Activated CD8-positive, alpha-beta memory T cell treated with anti-CD3 and anti-CD28 coated beads, Interleukin-2, amount 10 ng/mL, durations not matched to agents 7 days and 5 days (primary cell): ENCODE results near the gene APAF1. TPM values are rescaled to one million over a fixed set of nuclear protein-coding genes. Genes with fewer than 3 reads are reported as not detected.

ENCODE experiments used
- ATAC-seq: fragments of 150-1000 bp; cut with Tn5 transposase; one replicate; pipeline ENCODE4 v1.10.0; 2021; ENCODE audit warnings: moderate library complexity
- CTCF ChIA-PET: fragments of 350-600 bp; sonication (Branson Sonifier 250); formaldehyde crosslinking; loops from one replicate; lab custom pipeline; 2021; ENCODE audit warnings: antibody characterized with exemption; lab: Charles Lee
- DNase-seq: peaks from one replicate; pipeline ENCODE4 v3.0.0-alpha.2; 2020
- H3K27ac Mint-ChIP-seq: one replicate; pipeline ENCODE4 v1.8.0; 2021; ENCODE audit warnings: mild to moderate bottlenecking, mixed read lengths
- H3K27me3 Mint-ChIP-seq: one replicate; pipeline ENCODE4 v1.8.0; 2021; ENCODE audit warnings: mixed read lengths
- H3K36me3 Mint-ChIP-seq: one replicate; pipeline ENCODE4 v1.8.0; 2021; ENCODE audit warnings: mild to moderate bottlenecking, mixed read lengths
- H3K4me1 Mint-ChIP-seq: one replicate; pipeline ENCODE4 v1.8.0; 2021; ENCODE audit warnings: mixed read lengths
- H3K4me3 Mint-ChIP-seq: one replicate; pipeline ENCODE4 v1.8.0; 2021; ENCODE audit warnings: mild to moderate bottlenecking, moderate library complexity, mixed read lengths
- H3K9me3 Mint-ChIP-seq: one replicate; pipeline ENCODE4 v1.8.0; 2022; ENCODE audit warnings: low read depth, mixed read lengths
- total RNA-seq, 2 experiments: library from RNA; stranded (reverse); gene quantifications; one replicate each; pipeline ENCODE4 v1.2.3, GENCODE V29; 2021

Gene APAF1
- total RNA-seq, 2 experiments from 2014 or later: 27.9 to 36.3 TPM

DNA sequence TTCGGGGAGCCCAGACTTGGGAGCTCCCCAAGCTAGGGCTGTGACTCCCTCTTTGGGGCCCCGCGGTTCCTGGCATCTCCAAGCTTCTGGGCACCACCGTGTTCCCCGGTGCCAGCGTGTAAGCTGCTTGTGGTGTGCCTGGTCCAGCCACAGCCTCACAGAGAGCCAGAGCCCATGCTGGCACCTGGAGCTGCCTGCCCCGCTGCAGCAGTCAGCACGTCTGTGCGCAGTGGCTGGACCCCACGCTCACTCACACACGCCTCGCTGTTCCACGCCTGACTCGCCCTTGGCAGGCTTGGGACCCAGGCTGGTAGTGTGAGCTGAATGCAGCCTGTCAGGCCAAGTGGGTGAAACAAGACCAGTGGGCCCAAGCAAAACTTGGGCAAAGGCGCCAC is 34.5 kb downstream of the APAF1 start:
- H3K4me3 Mint-ChIP-seq: no peak overlapping the region
- DNase-seq: no peak
- H3K9me3 Mint-ChIP-seq: no peaks in the 10 kb centered on the region
- peaks cover 31% of the 10 kb centered on the region for H3K36me3 Mint-ChIP-seq
- ATAC-seq: no peak
- H3K27ac Mint-ChIP-seq: no peak overlapping the region
- no peaks in the 10 kb centered on the region for H3K27me3 Mint-ChIP-seq
- CTCF ChIA-PET: no interaction called here
- no peaks in the 10 kb centered on the region for H3K4me1 Mint-ChIP-seq

DNA sequence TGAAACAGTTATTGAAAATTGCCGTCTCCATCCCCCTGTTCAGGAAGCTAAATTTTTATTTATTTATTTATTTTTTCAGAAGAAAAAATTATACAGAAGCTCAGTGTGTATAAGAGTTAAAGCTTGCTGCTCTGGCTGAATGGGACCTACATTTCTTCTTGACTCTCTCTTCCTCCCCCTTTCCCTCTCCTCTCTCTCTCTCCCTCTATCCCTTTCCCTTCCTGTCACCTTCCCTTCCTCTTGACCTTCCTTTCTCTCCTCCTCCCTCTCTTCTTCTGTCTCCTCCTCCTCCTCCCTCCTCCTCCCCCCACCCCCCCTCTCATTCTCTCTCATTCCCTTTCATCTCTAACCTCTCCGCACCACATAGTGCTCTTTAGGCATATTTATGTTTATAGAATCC is 39.1 kb downstream of the APAF1 start:
- Mint-ChIP-seq H3K4me1 (no peaks in the 10 kb centered on the region), H3K36me3 (peaks cover 35% of the 10 kb centered on the region), H3K27ac (no peak overlapping the region), H3K9me3 (no peaks in the 10 kb centered on the region), H3K4me3 (no peak overlapping the region), H3K27me3 (no peaks in the 10 kb centered on the region)
- DNase-seq: no peak
- CTCF ChIA-PET: no interaction called here
- no peak for ATAC-seq

DNA sequence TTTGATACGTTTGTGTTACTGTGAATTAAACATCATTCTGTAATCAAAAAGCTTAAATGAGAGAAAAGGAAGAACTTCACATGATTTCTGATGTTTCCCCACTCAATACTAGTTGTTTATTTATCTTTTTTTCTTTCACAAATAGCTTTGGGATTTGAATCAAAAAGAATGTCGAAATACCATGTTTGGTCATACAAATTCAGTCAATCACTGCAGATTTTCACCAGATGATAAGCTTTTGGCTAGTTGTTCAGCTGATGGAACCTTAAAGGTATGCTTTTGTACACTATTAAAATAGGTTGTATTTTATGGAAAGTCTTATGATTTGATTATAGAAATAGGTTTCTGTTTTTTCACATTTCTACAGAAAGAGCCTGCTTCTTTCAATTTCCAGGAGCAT is 41.5 kb downstream of the APAF1 start:
- no peak overlapping the region for H3K27ac Mint-ChIP-seq
- CTCF ChIA-PET: interaction anchor here (1.0 kb wide), 1 partner anchor 16 kb away, joined by 3 read pairs; no protein-coding TSS in a partner anchor
- no peaks in the 10 kb centered on the region for H3K27me3 Mint-ChIP-seq
- DNase-seq: no peak
- H3K36me3 Mint-ChIP-seq: peaks cover 40% of the 10 kb centered on the region
- peaks cover 4% of the 10 kb centered on the region for H3K4me1 Mint-ChIP-seq
- H3K9me3 Mint-ChIP-seq: no peaks in the 10 kb centered on the region
- H3K4me3 Mint-ChIP-seq: no peak overlapping the region
- ATAC-seq: no peak

GRCh38 chr12:98691351-98691750 is 46.3 kb downstream of the APAF1 start:
- Mint-ChIP-seq H3K9me3 (no peaks in the 10 kb centered on the region), H3K36me3 (peaks cover 53% of the 10 kb centered on the region), H3K4me1 (peaks cover 7% of the 10 kb centered on the region), H3K4me3 (no peak overlapping the region), H3K27me3 (no peaks in the 10 kb centered on the region), H3K27ac (peak overlapping the region; percentile 2)
- ATAC-seq: no peak
- DNase-seq: no peak
- CTCF ChIA-PET: no interaction called here

DNA sequence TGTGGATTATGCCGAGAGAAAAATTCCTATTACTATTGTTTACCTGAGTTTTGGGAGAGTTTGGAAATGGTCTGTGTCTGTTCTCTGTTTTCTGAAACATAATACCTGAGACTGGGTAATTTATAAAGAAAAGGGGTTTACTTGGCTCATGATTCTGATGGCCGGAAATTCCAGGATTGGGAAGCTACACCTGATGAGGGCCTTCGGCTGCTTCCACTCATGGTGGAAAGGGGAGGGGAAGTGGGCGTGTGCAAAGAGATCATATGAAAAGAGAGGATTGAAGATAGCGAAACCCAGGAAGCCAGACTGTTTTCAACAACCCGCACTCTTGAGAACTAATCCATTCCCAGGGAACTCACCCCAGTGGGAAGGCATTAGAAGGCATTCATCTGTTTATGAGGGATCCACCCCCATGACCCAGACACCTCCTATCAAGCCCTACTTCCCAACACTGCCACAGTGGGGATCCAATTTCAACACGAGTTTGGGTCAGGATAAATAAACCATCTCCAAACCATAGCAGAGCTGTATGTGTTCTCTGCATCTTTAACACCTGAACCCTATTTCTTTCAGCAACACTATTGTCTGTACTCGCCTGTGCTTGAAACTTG is 51.1 kb downstream of the APAF1 start:
- peaks cover 22% of the 10 kb centered on the region for H3K4me1 Mint-ChIP-seq
- peaks cover 56% of the 10 kb centered on the region for H3K36me3 Mint-ChIP-seq
- DNase-seq: no peak
- no peak overlapping the region for H3K4me3 Mint-ChIP-seq
- no peaks in the 10 kb centered on the region for H3K27me3 Mint-ChIP-seq
- CTCF ChIA-PET: no interaction called here
- no peaks in the 10 kb centered on the region for H3K9me3 Mint-ChIP-seq
- no peak for ATAC-seq
- no peak overlapping the region for H3K27ac Mint-ChIP-seq

DNA sequence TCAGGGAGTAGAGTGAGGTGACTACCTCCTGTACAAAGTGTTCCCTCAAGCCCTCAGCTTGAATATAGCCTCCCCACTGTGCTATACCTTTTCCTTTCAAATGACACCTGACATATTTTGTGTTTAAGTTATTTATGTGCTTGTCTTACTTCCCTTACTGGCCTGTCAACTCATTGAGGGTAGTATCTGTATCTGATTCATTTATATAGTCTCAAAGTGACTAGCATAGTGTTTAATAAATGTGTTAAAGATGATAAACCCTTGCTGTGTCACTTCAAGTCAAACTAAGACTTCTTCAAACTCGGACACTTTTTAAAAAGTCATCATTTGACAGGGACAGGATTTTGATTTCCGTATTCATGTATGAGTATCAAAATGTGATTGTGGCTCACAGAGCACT is 52.1 kb downstream of the APAF1 start:
- peak; percentile 39 for ATAC-seq
- CTCF ChIA-PET: no interaction called here
- H3K27me3 Mint-ChIP-seq: no peaks in the 10 kb centered on the region

GRCh38 chr12:98698603-98699463 is 53.7 kb downstream of the APAF1 start:
- peaks cover 43% of the 10 kb centered on the region for H3K36me3 Mint-ChIP-seq
- H3K4me3 Mint-ChIP-seq: no peak overlapping the region
- H3K4me1 Mint-ChIP-seq: peaks cover 17% of the 10 kb centered on the region
- no peaks in the 10 kb centered on the region for H3K27me3 Mint-ChIP-seq
- ATAC-seq (peak; percentile 65), DNase-seq (peak; percentile 66)
- no peaks in the 10 kb centered on the region for H3K9me3 Mint-ChIP-seq
- CTCF ChIA-PET: interaction anchor here (0.7 to 1.4 kb wide), 5 partner anchors 13 to 300 kb away, joined by 3 to 13 read pairs (median 3); no protein-coding TSS in a partner anchor
- H3K27ac Mint-ChIP-seq: no peak overlapping the region

More for the DNA sequence above, 52.1 kb downstream of the APAF1 start:
- Mint-ChIP-seq H3K4me3 (no peak overlapping the region), H3K9me3 (no peaks in the 10 kb centered on the region), H3K4me1 (peaks cover 17% of the 10 kb centered on the region), H3K36me3 (peaks cover 55% of the 10 kb centered on the region), H3K27ac (no peak overlapping the region)
- DNase-seq: no peak

GRCh38 chr12:98699586-98699985 is 54.5 kb downstream of the APAF1 start:
- Mint-ChIP-seq H3K27me3 (no peaks in the 10 kb centered on the region), H3K27ac (no peak overlapping the region), H3K36me3 (peaks cover 38% of the 10 kb centered on the region), H3K4me3 (no peak overlapping the region), H3K9me3 (no peaks in the 10 kb centered on the region), H3K4me1 (peaks cover 17% of the 10 kb centered on the region)
- CTCF ChIA-PET: interaction anchor here (0.7 to 1.4 kb wide), 4 partner anchors 12 to 299 kb away, joined by 3 to 13 read pairs (median 3); no protein-coding TSS in a partner anchor
- no peak for ATAC-seq
- DNase-seq: no peak

- CTCF ChIA-PET: no interaction called here
- no peak for ATAC-seq
Measured at GRCh38 chr12:98701166-98701565, 56.1 kb downstream of the APAF1 start.

DNA sequence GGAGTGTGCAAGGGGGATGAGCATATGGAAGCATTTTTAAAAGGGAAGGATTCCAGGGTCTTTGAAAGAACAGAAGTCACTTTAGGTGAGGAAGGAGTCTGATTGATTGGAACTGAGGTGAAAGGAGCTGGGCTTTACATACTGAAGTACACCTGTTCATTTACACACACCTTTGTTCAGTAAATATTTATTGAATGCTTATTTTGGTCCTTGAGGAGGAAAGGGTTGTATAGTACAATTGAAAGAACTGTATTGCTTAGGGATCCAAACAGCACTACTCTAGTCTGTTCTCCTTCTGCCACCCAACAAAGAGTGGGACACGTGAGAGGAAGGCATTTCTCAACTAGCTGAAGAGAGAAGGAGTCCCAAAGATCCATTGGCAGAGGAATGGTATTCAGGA is 63.9 kb downstream of the APAF1 start:
- ATAC-seq (no peak), DNase-seq (no peak)
- H3K9me3 Mint-ChIP-seq: no peaks in the 10 kb centered on the region
- H3K27ac Mint-ChIP-seq: no peak overlapping the region
- H3K4me1 Mint-ChIP-seq: peaks cover 4% of the 10 kb centered on the region
- H3K36me3 Mint-ChIP-seq: peaks cover 35% of the 10 kb centered on the region
- no peaks in the 10 kb centered on the region for H3K27me3 Mint-ChIP-seq
- CTCF ChIA-PET: no interaction called here
- H3K4me3 Mint-ChIP-seq: no peak overlapping the region

More at GRCh38 chr12:98701166-98701565, 56.1 kb downstream of the APAF1 start:
- no peak overlapping the region for H3K4me3 Mint-ChIP-seq
- peaks cover 18% of the 10 kb centered on the region for H3K4me1 Mint-ChIP-seq
- H3K27me3 Mint-ChIP-seq: no peaks in the 10 kb centered on the region
- H3K9me3 Mint-ChIP-seq: no peaks in the 10 kb centered on the region
- H3K27ac Mint-ChIP-seq: no peak overlapping the region
- peaks cover 32% of the 10 kb centered on the region for H3K36me3 Mint-ChIP-seq
- DNase-seq: no peak

DNA sequence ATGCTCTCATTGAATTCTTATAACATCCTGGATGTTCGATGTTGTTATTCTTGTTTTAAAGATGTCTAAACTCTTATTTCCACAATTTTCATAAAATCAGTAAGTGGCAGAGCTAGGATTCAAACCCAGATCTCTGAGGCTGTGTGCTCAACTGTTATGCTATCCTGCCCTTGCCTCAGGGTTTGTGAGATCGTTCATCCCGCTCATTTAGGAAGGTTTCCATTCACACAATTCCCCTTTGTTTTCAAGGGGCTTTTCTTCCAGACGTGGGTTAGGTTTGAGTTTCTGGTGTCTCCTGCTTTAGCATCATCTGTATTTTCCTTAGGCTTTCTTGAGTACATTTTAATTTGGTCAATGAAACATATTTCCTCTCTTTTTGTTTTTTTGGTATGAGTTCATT is 69.3 kb downstream of the APAF1 start:
- no peak overlapping the region for H3K27ac Mint-ChIP-seq
- ATAC-seq: no peak
- no peak for DNase-seq
- H3K4me1 Mint-ChIP-seq: no peaks in the 10 kb centered on the region
- no peaks in the 10 kb centered on the region for H3K27me3 Mint-ChIP-seq
- peaks cover 33% of the 10 kb centered on the region for H3K36me3 Mint-ChIP-seq
- CTCF ChIA-PET: no interaction called here
- H3K9me3 Mint-ChIP-seq: no peaks in the 10 kb centered on the region
- H3K4me3 Mint-ChIP-seq: no peak overlapping the region

DNA sequence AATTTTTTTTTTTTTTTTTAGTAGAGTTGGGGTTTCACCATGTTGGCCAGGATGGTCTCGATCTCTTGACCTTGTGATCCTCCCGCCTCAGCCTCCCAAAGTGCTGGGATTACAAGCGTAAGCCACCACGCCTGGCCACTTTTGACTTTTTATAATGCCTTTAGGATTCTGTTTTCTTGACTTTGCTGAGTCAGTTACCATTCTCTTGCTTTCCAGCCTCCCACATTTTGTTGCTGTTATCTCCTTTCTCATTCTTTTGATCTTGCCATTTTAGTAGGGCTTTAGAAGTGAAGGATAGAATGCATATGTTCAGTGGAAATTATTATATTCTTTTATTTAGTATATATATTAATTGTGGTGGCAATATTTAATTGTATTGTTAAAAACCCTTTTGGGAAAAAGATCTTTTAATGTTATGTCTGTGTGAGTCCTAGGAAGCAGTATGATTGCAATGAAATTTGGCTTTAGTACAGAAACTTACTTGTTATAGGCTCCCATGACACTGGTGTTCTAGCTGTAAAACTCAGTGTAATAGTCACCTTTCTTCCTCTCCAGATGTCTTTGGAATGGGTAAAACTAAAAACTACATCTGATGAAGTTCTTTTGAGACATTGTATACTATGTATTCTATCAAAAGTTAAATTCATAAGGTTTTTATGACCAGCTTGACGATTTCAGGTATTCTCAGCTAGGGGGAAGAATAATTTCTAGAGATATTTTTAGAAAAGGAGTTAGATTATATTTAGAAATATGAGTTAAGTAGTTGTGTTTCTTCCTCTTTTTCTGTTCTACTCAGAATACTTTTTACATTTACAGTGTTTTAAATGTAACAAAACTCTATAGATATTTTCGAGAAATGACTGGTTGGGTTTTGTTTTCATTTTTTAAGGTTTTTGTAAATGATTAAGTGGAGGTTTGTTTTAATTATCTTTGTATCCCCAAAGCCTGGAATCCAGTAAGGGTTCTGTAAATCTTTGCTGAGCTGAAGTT is 74.7 kb downstream of the APAF1 start:
- Mint-ChIP-seq H3K9me3 (no peaks in the 10 kb centered on the region), H3K36me3 (peaks cover 38% of the 10 kb centered on the region), H3K4me3 (no peak overlapping the region), H3K27ac (no peak overlapping the region), H3K4me1 (peaks cover 8% of the 10 kb centered on the region), H3K27me3 (no peaks in the 10 kb centered on the region)
- no peak for ATAC-seq
- CTCF ChIA-PET: interaction anchor here (0.8 kb wide), 1 partner anchor 13 kb away, joined by 3 read pairs; no protein-coding TSS in a partner anchor
- DNase-seq: no peak

GRCh38 chr12:98721204-98721702 is 76.2 kb downstream of the APAF1 start:
- H3K36me3 Mint-ChIP-seq: peaks cover 41% of the 10 kb centered on the region
- no peak overlapping the region for H3K27ac Mint-ChIP-seq
- no peaks in the 10 kb centered on the region for H3K27me3 Mint-ChIP-seq
- H3K4me3 Mint-ChIP-seq: no peak overlapping the region
- ATAC-seq (no peak), DNase-seq (no peak)
- CTCF ChIA-PET: interaction anchor here (2.2 kb wide), 1 partner anchor 20 kb away, joined by 14 read pairs; no protein-coding TSS in a partner anchor
- H3K9me3 Mint-ChIP-seq: no peaks in the 10 kb centered on the region
- H3K4me1 Mint-ChIP-seq: peaks cover 18% of the 10 kb centered on the region
